ENCODE measurements around the gene NAV2.

The NAV2 gene

GRCh38 chr11:20093775-20094174 lies 381.1 kb downstream of the NAV2 start:
- in situ Hi-C loops (cut with MboI; ENCODE audit: low sequenced_read_pairs), result no loop called here

- in situ Hi-C loops (cut with MboI; ENCODE audit: low sequenced_read_pairs), result no loop called here
Observed at GRCh38 chr11:20095189-20095588, 382.6 kb downstream of the NAV2 start.

- in situ Hi-C loops (cut with MboI; ENCODE audit: low sequenced_read_pairs), result no loop called here
Observed at GRCh38 chr11:20097319-20098221, 384.9 kb downstream of the NAV2 start.

- in situ Hi-C loops (cut with MboI; ENCODE audit: low sequenced_read_pairs), result no loop called here
Observed at GRCh38 chr11:20099527-20099926, 386.9 kb downstream of the NAV2 start.

- in situ Hi-C loops (cut with MboI; ENCODE audit: low sequenced_read_pairs), result no loop called here
Observed at GRCh38 chr11:20102397-20102796, 389.8 kb downstream of the NAV2 start.

GRCh38 chr11:20103281-20103680 lies 390.6 kb downstream of the NAV2 start:
- in situ Hi-C loops (cut with MboI; ENCODE audit: low sequenced_read_pairs), result no loop called here

GRCh38 chr11:20105427-20105826 lies 392.8 kb downstream of the NAV2 start:
- in situ Hi-C loops (cut with MboI; ENCODE audit: low sequenced_read_pairs), result no loop called here

- in situ Hi-C loops (cut with MboI; ENCODE audit: low sequenced_read_pairs), result no loop called here
Observed at GRCh38 chr11:20109731-20110445, 397.3 kb downstream of the NAV2 start.

- in situ Hi-C loops (cut with MboI; ENCODE audit: low sequenced_read_pairs), result no loop called here
Observed at GRCh38 chr11:20110908-20111669, 398.5 kb downstream of the NAV2 start.

- in situ Hi-C loops (cut with MboI; ENCODE audit: low sequenced_read_pairs), result no loop called here
Observed at GRCh38 chr11:20111871-20112270, 399.2 kb downstream of the NAV2 start.

GRCh38 chr11:20112291-20113148 lies 399.9 kb downstream of the NAV2 start:
- in situ Hi-C loops (cut with MboI; ENCODE audit: low sequenced_read_pairs), result no loop called here

- in situ Hi-C loops (cut with MboI; ENCODE audit: low sequenced_read_pairs), result no loop called here
Observed at GRCh38 chr11:20113149-20113438, 400.5 kb downstream of the NAV2 start.

GRCh38 chr11:20114588-20114987 lies 402.0 kb downstream of the NAV2 start:
- in situ Hi-C loops (cut with MboI; ENCODE audit: low sequenced_read_pairs), result no loop called here

GRCh38 chr11:20116825-20117224 lies 404.2 kb downstream of the NAV2 start:
- in situ Hi-C loops (cut with MboI; ENCODE audit: low sequenced_read_pairs), result no loop called here

GRCh38 chr11:20117291-20117690 lies 404.7 kb downstream of the NAV2 start:
- in situ Hi-C loops (cut with MboI; ENCODE audit: low sequenced_read_pairs), result no loop called here

GRCh38 chr11:20118209-20118608 lies 405.6 kb downstream of the NAV2 start:
- in situ Hi-C loops (cut with MboI; ENCODE audit: low sequenced_read_pairs), result no loop called here

GRCh38 chr11:20119315-20119714 lies 406.7 kb downstream of the NAV2 start:
- in situ Hi-C loops (cut with MboI; ENCODE audit: low sequenced_read_pairs), result no loop called here

- in situ Hi-C loops (cut with MboI; ENCODE audit: low sequenced_read_pairs), result no loop called here
Observed at GRCh38 chr11:20120134-20120925, 407.7 kb downstream of the NAV2 start.

- in situ Hi-C loops (cut with MboI; ENCODE audit: low sequenced_read_pairs), result no loop called here
Observed at GRCh38 chr11:20122131-20122530, 409.5 kb downstream of the NAV2 start.

GRCh38 chr11:20125927-20126326 lies 413.3 kb downstream of the NAV2 start:
- in situ Hi-C loops (cut with MboI; ENCODE audit: low sequenced_read_pairs), result no loop called here
